ENCODE measurements around the gene SLC35A2.

The SLC35A2 gene

GRCh38 chrX:48911412-48912182, at the start of gene SLC35A2:
Gene SLC35A2 (minus strand): TSS chrX:48911646. CDS start chrX:48911636, 10 bp downstream.
- peak; percentile 68 to 85 for DNase-seq

DNA sequence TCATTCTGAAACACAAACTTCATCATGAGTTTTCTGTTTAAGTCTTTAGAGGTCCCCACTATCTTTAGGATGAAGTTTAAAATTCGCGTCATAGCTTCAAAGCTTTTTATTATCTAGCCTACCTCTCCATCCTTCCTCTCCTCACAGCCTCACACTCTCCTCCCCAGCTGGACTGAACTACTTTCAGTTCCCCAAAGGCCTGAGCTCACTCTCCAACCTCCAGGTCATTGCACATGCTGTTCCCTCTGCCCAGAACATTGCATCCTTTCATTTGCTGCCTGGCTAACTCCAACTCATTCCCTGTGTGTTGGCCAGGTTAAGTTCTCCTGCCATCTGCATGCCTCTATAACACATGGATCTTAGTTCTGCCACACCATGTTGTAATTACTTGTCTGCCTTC, 48.8 kb upstream of the SLC35A2 start:
- no peak for DNase-seq

DNA sequence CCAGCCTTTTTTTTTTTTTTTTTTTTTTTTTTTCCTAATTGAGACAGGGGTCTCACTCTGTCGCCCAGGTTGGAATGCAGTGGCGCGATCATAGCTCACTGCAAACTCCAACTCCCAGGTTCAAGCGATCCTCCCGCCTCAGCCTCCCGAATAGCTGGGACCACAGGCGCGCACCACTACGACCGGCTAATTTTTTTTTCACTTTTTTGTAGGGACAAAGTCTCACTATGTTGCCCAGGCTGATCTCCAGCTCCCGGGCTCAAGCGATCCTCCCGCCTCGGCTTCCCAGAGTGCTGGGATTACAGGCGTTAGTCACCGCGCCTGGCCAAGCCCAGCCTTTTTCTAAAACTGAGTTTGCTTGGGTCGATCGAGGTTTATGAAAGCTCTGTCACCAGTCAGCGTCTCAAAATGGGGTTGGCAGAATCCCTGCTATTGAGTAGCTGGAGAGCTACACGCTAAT, 47.2 kb upstream of the SLC35A2 start:
- peak in 1 of 2 experiments; percentile 3 for DNase-seq

- peak; percentile 87 to 93 for DNase-seq
Measured at GRCh38 chrX:48957827-48958634, 46.6 kb upstream of the SLC35A2 start.

- DNase-seq, result peak; percentile 18 to 48
Measured at GRCh38 chrX:48957477-48957826, 46.0 kb upstream of the SLC35A2 start, which contains the start of gene OTUD5. Gene OTUD5 (minus strand): TSS chrX:48957607. CDS start chrX:48957570, 37 bp downstream.

- no peak for DNase-seq
Measured at GRCh38 chrX:48956728-48957414, 45.4 kb upstream of the SLC35A2 start.

- no peak for DNase-seq
Measured at GRCh38 chrX:48948589-48948988, 37.1 kb upstream of the SLC35A2 start.

DNA sequence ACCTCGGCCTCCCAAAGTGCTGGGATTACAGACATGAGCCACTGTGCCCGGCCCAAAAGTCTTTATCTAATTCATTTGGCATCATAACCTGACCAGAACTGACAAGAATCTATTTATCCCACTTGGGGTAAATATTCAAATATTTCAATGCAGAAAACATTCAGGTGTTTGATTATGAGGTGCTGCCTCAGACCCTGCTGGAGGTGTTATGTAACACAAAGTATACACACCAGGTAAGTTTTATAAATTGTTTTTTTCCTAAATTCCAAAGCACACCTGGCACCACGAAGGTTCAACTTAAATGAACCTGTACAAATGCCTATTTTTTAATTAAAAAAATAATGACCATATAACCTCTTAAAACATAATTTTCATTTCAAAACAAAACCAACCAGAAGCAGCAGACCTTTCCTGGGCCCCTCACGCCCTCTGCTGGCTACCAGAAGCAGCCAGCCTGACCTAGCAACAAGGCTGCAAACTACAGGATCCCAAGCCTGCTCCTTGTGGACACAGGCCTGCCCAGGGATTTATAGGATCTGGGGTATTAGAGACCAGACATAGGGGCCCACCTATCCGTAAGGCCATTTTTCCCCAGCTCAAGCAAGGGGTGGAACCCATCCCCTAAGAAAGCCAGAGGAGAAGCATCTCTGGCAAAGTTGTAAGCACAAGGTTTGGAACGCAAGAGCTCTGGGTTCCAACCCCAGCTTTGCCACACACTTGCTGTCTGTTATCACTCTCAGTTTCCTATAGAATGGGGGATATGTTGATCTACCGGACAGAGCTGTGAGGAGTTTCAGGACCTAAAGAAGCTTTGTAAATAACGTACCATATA, 34.3 kb upstream of the SLC35A2 start:
- peak in 1 of 2 experiments; percentile 1 for DNase-seq

DNA sequence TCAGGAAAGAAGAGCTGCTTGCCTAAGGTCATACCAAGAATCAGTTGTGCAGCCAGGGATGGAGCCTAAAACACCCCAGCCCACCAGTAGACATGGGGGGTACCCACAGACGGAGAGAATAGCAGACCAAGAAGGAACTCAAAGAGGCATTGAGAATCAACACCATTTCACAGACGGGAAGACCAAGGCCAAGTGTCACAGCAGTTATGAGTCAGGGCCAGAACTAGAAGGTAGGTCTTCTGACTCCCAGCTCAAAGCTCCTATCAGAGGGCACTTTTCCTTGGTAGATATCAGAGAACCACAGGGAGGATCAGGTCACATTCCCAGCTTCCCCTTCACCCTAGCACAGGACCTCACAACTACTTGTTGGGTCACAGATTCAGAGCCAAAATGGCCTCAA, 31.4 kb upstream of the SLC35A2 start:
- DNase-seq, result no peak

- no peak for DNase-seq
Measured at GRCh38 chrX:48940404-48940955, 29.0 kb upstream of the SLC35A2 start.

GRCh38 chrX:48939524-48940228, 28.2 kb upstream of the SLC35A2 start:
- no peak for DNase-seq

DNA sequence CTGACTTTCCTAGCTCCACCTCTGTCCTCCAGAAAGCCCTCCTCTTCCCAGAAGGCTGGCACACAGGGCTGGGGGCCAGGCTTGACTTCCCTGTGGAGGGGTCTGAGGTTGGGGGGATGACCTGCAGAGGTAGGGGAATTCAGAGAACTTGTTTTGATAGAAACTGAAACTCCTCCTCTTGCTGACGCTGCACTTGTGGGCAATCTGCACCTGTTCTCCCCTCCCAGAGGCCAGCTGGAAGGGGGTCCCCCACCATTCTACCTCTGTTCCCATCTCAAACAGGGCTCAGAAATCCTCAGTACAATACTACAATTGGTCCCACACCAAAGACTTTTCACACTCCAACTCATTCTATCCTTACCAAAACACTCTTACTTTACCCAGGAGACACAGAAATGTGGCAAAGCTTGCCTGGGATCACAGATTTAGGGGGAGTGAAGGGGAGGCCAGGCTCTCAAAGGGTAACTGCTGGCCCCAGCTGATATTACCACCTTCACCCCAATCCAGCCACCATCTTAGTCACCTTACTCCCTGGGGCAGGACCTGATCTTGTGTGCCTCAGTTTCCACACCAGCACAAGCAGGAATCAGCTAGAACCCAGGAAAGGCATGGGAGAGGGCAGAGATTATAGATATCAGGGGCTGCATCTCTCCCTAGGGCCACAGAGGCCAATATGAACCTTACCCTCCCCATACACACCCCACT, 27.4 kb upstream of the SLC35A2 start:
- DNase-seq, result no peak

DNA sequence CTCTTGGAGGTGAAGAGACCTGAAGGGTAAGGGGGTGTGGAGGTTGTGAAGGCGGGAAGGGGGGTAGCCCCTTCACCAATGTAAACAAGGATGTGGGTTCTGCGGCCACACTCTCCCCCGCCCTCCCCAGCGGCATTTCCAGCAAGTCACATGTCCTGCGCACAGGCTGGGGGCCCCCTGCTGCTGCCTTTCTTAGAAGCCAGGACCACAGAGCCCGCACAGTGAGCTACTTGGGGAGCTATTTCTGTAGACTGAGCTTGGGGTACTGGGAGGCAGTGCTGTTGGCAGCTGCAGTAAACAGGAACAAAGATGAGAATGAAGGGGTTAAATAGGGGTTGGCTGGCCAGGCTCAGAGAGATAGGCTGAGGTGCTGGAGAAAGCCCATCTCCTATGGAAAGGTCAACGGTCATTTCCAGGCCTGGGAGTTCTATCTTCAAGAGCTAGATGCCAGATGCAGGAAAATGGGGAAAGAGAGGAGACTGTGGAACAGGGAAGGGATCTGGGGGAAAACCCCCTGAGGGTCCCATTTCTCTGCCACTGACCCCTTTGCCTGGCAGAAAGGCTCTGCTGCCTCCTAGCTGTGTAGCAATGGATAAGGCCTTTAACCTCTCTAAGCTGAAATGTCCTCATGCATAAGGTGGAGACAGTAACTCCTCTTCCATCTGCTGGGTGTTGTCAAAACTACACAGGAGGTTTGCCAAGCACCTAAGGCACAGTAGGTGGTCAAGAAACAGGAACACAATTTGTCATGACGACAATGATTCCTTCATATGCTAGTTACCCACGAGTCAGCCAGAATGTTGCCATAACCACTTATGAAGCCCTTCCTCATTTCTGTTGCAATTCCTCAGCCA, 25.8 kb upstream of the SLC35A2 start:
- DNase-seq, result no peak

- DNase-seq, result no peak
Measured at GRCh38 chrX:48936429-48937053, 25.1 kb upstream of the SLC35A2 start.

GRCh38 chrX:48935301-48935670, 23.8 kb upstream of the SLC35A2 start:
- DNase-seq, result no peak

- DNase-seq, result no peak
Measured at GRCh38 chrX:48934581-48935300, 23.3 kb upstream of the SLC35A2 start.

DNA sequence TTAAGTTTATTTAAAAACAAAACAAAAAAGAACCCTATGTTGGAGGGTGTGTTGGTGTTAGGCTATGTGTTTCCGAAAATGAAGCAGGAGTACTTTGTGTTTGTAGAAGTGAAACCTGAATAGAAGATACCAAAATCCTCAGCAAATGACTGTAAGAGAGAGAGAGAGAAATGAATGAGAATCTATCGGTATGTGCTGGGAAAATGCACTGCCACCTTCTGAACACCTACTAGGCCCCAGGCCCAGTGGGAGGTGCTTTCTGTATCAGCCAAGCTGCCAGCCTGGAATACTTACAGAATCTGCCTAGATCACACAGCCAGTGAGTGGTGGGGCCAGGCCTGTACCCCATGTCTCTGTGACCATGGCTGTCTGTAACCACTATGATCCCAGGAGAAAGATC, 22.3 kb upstream of the SLC35A2 start:
- DNase-seq, result no peak

- no peak for DNase-seq
Measured at GRCh38 chrX:48927736-48928382, 16.4 kb upstream of the SLC35A2 start.

All from SHP77 (cell line).